A549 (cell line): ENCODE measurements around the gene NCOA6.

Experiments used
- CTCF ChIP-seq: fragments of >200 bp; sonication (Bioruptor Twin); formaldehyde crosslinking; IDR thresholded peaks from 3 replicates; pipeline ENCODE4 v1.5.1; 2016
- REST ChIP-seq: fragments of 200-600 bp; sonication (generic); IDR thresholded peaks from 2 replicates; pipeline ENCODE4 v1.6.1; 2016; ENCODE audit warnings: antibody characterized with exemption, mild to moderate bottlenecking, moderate library complexity

- no peak for TF ChIP-seq REST
- no peak for TF ChIP-seq CTCF
Measured at GRCh38 chr20:34710861-34711574, 114.4 kb downstream of the NCOA6 start.
